ENCODE measurements around the gene MTUS2.

The MTUS2 gene

DNA sequence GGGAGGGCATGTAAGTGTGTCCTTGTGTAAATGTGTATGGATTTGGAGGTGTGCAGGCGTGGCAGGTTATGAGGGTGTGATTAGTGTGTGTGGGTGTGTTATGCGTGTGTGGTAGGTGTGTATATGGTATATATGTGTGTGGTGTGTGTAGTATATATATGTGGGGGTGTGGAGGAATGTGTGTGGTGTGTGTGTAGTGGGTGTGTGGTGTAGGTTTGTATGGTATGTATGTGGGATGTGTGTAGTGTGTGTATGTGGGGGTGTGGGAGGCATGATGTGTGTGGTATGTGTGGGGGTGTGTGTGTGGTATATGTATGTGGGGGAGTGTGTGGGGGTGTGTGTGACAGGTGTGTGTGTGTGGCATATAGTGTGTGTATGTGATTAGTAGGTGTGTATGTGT is 671.1 kb downstream of the MTUS2 start:
- no peak for DNase-seq

DNA sequence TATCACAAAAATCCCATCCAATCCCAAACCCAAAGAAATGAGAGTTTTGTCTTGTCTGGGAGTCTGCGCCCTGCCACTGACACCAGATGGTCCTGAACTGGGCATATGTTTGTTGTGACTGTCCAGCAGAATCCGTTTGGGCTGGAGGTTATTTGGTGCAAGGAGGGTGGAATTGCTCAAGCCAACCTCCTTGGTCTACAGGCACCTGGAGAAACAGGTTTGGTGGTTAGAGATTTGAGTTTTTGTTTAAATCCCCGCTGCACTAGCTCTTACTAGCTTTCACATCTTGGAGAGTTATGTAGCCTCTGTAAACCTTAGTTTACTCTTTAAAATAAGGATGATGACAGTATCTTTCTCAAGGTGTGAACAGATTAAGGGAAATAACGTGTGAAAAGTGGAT is 673.7 kb downstream of the MTUS2 start:
- no peak for DNase-seq

DNA sequence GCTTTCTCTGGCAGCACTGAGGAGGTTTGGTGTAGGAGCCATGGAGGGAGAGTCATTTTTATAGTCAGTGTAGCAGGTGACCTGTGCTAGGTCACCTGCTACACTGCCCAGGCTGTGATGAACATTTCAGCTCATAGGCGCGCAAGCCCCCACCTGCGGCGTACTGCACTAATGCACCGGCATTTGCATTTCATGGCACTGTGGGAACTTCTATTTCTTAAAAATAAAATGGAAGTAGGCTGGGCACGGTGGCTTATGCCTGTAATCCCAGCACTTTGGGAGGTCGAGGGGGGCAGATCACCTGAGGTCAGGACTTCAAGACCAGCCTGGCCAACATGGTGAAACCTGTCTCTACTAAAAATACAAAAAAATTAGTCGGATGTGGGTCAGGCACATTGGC is 674.4 kb downstream of the MTUS2 start:
- DNase-seq: no peak

DNA sequence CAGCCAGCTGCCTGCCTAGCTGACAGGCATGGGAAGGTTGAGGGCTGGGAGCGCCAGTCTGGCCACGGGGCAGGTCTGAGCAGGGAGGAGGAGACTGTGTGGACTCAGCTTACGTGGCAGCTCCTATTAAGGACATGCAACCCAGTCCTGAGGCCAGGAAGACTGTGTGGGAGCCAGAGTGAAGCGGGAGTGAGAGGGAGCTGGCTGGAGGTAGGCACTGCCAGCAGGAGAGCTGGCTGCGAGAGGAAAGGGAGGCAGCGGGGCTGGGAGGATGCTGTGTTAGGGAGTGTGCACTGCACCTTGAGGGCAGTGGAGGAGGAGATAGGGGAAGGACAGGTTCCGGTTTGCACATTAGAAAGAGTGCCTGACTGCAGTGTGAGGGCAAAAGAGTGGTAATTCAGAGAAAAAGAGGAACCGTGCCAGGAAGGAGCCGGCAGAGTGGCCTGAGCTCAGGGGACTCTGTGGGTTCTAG is 676.1 kb downstream of the MTUS2 start:
- DNase-seq: no peak

DNA sequence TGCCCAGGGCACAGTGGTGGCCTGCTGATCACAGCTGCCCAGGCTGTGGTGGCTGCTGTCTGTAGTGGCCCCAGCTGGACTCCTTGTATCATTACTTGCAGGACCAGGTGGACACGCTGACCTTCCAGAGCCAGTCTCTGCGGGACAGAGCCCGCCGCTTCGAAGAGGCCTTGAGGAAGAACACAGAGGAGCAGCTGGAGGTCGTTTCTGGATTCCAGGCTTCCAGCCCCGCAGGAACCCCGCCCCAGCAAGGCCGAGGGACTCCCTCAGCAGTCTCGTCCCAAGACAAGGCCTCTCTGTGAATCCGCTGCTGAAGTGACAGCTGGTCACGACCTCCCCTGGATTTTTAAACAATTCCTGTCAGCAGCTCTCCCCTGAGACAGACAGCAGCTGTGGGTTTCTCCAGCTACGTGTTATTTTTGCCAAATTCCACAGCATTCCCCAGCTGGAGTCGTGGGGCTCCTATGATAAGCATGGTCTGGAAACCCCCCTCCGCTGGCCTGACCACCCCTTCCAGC is 677.1 kb downstream of the MTUS2 start:
- no peak for DNase-seq

DNA sequence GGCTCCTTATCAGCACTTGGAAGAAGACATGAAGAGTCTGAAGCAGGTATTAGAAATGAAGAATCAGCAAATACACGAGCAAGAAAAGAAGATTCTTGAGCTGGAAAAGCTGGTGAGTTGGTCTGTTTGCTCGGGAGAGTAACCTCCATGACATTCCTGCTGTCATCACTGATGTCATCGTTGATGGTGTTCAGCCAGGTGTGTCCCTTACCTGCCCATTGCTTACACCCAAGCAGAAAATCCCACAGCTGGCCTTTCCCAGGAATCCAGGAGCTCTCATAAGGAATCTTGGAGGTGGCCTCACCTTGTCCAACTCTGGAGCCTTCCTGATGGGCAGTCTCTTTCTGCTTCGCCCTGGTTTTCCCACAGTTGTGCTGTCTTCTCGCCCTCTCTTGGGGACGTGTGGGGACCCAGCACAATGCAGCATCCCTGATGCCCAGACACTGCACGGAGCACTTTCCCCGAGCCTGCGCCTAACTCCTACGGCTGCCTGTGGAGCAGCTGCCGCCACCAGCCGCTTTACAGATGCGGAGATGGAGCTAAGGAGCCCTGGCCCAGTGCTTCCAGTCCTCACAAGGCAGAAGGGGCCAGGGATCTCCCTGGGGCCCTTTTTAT is 678.4 kb downstream of the MTUS2 start:
- no peak for DNase-seq

DNA sequence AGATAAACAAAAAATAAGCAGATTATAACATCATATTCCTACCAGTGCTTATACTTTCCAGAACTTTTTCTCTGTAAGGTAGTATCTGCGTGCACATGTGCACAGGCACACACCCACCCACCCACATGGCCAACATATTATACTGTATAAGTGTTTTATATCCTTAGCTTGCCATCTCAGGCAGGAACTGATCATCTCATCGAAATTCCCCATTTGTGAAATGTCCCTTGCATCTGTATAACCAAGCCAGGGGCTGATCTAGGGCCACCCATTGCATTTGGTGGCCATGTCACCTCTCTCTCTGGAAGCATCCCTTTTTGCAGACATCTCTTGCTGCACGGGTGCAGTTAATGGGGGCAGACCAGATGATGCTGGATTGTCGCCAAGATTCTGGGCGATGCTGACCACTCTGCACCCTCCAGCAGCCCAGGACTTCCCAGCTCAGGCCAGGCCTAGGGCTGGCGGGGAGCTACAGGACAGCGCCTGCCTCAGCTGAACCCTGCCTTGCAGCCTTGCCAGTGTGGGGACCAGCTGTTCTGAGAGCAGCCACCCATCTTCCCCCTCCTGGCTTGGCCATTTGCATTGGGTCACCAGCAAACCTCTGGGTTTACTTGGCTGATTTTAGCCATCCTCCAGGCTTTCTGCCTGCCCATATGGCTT is 679.5 kb downstream of the MTUS2 start:
- DNase-seq: no peak

DNA sequence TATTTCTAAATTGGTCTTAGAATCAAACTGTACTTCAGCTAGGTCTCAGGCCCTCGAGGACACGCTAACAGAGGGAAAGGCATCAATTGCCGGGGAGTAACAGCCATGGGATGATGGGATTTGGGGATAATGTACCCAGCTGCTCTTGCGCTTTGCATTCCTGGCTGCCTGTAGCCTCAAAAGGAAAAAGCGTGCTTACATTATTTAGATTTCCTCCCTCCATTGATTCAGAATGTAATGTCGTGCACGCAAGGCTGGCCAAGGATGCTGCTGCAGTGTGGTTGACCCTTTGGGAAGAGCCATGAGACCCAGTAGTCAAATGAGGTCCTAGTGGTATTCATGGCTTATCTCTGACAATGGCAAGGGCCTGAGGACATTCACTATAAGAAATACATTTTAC is 680.2 kb downstream of the MTUS2 start:
- DNase-seq: no peak

DNA sequence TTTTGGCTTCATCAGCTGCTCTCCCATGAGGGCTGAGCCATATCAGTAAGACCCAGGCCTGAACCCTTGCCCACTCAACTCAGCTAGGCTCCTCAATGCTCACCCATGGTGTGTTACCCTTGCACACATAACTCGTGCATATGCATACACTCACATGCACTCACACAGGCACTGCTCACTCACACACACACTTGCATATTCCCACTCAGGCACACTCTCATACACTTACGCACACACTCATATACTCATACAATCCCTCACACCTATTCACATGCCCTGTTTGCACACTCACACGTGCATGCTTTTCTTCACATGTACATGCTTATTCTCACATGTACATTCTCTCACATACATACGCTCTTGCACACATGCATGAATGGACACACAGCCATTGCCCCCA is 681.5 kb downstream of the MTUS2 start:
- no peak for DNase-seq

DNA sequence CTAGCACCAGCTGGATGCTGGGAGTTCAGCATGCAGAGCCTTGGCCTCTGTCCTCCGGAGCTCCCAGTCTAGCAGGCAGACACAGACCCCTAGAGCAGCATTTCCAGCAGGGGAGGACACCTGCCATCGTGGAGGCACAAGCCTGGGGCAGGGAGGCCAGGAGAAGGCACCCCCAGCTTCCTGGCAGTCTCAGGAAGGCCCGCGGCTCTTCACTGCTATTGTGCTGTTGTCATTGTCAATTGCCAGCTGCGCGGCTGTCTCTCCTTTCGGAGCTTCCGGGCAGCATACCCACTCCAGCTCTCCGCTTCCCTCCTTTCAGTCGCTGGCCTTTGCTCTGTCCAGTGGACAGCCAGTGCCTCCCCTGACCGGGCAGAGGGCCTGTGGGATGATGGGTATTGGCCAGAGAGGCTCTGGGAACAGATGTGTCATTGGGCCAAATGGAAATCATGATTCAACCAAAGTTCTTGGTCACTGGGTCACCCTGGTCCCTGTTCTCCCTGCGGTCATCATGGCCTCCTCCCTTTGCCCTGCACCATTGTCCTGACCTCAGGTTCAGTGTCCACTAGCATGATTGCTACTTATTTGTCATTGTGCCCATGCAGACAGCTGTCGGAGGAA is 682.4 kb downstream of the MTUS2 start:
- no peak for DNase-seq

DNA sequence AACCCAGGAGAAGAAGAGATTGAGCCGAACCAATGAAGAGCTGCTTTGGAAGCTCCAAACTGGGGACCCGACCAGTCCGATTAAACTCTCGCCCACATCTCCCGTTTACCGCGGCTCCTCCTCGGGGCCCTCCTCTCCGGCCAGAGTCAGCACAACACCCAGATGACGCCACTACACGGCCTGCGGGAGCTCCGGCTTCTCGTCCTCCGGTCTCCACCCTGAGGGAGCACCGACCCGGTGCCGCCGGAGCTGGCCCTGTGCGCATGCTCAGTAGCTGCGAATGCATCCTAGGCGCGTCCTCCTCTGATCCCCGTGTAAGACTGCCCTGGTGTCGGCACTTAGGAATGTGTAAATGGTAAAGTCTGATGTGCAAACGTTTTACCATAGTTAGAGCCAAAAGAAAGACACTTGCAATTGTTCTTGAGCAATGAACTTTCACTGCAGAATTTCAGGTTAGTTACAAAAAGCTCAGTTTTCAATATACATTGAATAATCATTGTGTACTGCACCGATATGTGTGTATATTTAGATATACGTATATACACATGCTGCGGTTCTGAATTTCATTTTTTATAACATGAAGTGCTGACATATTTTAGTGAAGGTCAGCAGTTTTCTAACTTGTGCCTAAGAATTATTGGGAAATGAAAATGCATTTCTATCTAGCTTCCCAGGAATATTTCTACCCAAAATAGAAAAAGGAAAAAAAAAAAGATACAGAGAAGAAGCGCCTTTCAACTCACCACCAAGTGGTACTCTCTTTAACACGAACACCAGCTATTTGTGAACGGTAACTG is 683.1 kb downstream of the MTUS2 start:
- DNase-seq: no peak

DNA sequence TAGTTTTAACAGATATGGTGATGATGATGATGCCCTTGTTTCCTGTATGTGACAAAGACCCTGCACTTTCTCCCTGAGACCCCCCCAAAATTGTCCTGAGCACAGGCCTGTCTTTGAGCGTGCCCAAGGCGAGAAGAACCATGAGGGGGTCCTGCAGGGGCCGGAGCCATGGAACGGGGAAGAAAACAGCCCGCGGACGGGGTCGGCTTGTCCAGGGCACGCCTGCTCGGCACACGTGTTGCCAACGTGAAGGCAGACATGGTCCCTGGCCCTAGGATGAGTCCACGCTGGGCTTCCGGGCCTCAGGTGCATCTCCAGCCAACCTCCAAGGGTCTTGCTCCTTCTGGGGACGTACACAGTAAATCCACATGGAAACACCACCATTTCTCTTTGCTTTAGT is 684.6 kb downstream of the MTUS2 start:
- DNase-seq: no peak

DNA sequence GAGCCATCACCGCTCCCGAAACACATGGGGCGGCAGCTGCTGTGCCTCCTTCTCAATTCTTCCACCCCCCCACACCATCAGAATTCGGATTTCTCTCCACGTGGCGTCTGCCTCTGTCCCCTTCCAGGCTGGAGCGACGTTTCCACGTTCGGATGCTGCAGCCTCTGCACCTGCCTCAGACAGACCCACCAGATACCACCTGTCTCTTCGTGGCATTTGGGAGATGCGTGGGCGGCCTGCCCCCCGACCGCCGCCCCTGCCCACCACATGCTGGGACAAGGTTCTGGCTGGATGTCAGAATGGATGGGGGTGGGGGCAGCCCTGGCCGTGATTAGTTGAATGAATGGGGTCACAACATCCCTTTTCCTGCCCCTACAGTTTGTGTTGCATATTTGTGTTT is 685.4 kb downstream of the MTUS2 start:
- DNase-seq: no peak

DNA sequence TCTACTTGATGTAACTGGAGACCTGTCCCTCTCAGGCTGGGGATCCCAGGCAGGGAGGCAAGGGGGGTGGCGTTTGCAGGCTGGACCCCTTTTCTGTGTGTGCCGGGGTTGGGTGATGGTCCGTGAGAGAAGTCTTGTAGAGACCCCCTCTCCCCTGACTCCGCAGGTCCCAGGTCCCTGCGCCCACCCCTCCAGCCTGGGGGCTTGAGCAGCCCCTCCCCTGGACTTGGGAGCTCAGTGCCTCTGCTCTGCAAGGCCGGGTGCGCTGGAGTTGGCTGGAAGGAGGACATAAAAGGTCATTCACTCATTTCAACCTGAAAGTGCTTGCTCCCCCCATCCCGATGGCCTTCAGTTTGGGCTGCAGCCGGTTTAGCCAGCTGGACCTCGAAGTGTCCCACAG is 685.8 kb downstream of the MTUS2 start:
- no peak for DNase-seq

DNA sequence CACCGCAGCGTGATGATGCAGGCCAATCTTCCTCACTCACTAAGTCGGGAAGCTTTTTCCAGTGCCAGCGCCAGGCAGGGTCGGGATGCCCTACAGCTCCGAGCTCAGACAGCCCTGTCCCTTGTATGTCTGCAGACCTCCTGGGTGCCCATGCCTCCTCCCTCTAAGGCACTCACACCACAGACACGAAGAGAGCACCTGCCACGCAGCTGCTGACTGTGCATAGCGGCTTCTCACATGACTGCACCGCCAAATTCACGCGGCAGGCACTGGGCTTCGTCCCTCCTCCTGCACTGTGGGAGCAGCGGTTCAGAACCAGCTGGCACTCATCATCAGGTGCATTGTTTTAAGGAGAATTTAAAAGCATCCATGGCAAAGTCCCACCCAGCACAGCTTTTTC is 687.2 kb downstream of the MTUS2 start:
- DNase-seq: no peak

DNA sequence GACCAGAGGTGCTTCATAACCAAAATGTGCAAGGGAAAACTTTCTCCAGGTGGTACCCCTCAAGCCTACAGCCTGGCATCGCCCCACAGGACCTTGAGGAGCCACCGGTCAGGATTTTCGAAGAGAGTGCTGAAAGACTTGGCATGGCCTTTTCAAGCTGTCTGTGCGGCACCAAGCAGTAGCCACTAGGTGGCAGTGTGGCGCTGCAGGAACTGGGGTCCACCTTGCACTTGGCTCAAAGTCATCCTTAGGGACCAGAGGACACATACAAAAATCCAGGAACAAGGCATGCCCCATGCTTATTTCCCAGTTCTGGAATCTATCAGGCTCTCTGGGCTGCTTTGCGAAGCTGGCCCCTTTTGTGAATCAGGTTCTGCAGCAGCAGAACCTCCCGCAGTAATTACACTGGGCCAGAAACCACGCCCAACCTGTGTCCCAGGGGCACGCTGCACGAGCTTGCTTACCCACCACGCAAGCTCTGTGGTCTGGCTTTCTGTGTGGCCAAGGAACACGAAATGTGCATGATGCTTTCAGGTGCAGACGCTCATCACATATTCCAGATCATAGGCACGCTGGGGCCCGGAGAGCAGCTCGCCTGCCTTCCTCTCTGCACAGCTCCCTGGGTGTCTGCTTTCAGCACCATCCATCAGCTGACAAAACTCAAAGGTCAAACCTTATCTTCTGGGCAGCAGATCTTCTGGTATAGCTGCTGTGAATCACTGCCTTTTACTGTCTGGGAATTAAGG is 688.2 kb downstream of the MTUS2 start:
- peak; percentile 68 for DNase-seq

DNA sequence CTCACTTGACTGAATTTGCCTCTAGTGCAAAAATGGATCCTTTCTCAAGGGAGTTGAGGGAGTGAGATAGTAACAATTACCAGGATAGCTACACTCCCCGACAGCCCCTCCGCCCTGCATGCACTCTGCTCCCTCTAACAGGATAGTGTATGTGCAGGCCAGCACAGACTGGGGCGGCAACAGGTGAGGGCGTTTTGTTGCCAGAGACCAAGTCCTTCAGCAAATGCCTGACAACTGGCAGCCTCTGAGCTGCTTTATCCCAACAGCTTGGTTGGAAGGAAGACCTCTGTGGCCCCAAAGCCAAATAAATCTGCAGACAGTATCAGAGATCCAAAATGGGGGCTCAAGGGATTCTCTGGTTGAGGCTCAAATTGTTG is 688.7 kb downstream of the MTUS2 start:
- DNase-seq: no peak

DNA sequence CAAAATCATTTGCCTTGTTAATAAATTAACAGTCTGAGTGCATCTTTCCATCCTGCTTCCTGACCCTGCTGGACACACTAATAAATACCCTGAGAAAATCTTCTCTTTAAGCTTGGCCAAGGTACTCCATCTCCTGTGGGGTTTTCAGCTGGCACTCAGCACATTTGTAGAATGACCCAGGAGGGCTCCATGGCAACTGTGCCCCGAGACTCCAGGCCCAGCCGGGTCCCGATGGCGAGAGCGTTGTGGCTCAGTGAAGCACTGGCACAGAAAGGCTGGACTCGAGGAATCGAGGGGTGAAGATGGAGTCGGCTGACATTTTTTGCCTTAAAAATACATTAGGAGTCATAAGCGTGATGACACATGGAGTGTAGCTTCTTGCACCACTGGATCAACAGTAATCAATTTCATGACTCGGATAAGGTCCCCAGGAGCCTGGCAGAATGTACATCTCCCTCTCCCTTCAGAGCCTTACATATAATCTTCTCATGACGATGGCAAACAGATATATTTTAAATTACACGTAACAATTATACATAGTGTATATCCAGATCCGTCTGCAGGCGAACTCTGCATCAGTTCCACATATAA is 690.0 kb downstream of the MTUS2 start:
- no peak for DNase-seq

DNA sequence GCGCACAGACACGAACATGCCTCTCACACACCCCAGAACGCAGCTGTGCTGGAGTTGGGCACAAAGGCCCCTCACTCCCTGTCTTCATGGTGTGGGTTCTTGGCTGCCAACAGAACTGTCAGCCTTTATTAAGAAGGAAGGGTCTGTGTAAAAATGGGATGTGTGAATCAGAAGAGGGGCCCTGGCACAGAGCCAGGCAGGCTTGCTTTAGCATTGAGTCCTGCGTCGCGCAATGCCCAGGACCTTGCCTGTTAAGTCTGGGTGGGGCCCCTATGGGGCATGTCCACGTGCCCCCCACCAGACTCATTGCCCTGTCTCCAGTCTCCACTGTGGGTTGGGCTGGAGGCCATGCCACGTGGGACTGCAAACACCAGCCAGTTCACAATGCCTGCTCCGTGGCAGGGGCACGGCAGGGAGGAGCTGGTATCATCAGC is 690.5 kb downstream of the MTUS2 start:
- DNase-seq: no peak

DNA sequence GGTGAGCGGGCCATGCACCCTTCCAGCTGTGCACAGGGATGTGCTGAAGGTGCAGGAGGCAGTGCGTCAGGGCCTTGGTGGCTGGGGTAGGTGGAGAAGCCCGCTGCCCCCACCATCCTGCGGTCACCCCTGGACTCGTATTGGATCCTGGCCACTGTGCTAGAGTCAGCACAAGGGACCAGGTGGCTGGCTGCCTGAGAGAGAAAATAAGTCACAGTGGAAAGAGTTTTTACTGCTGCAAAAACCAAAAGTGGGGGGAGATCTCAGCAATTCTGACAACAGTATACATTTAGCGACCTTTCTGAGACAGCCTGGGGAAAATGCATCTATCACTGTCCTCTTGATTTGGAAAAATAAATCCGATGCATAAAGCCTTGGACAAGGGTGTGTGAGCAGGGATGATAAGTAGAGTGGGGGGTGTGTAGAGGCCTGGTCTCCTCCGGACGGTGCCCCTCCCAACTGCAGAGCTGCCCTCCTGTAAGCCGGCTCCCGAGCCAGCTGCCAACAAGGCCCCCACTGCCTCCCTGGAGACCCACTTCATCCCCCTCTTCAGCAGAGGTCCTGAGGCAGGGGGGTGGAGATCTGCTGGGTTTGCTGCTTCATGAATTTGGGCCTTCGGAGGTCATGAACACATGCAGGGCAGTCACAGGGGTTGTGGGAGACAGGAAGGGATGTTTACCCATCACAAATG is 691.1 kb downstream of the MTUS2 start:
- no peak for DNase-seq

DNA sequence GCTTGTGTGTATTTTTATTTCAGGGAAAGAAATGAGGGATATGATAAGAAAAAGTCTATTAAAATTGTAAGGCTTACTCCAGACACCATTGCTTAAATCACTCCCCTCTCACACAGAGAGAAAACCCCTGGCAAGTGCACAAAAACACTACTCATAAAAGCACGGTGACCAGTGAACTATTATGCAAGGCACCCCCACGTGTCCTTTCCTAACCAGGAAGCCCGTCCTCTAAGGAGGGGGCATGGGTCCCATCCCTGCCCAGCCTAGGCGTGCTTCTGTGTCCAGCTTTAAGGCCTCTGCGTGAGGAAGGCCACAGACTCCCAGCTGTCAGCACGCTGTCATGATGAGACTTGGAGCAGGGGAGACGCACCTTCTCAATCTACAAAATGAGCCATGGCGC is 691.8 kb downstream of the MTUS2 start:
- DNase-seq: no peak

Measured in T-helper 9 cell (primary cell).